HFFc6 (cell line): ENCODE measurements around the gene ISM2. TPM values are rescaled to one million over a fixed set of nuclear protein-coding genes. Genes with fewer than 3 reads are reported as not detected.

Experiments used
- DNase-seq: peaks from one replicate; pipeline ENCODE4 v3.0.0-alpha.2; 2018
- H3K27ac Mint-ChIP-seq: 2 replicates; pipeline ENCODE4 v1.8.0; 2020; ENCODE audit warnings: mild to moderate bottlenecking, mixed read lengths
- H3K27me3 Mint-ChIP-seq: 2 replicates; pipeline ENCODE4 v1.8.0; 2021; ENCODE audit warnings: mild to moderate bottlenecking, moderate library complexity, mixed read lengths; ENCODE audit not compliant: insufficient read depth
- H3K36me3 Mint-ChIP-seq: 2 replicates; pipeline ENCODE4 v1.8.0; 2021; ENCODE audit warnings: low read depth, mixed read lengths
- H3K4me1 Mint-ChIP-seq: 2 replicates; pipeline ENCODE4 v1.8.0; 2020; ENCODE audit warnings: low read depth, mixed read lengths
- H3K4me3 Mint-ChIP-seq: 2 replicates; pipeline ENCODE4 v1.8.0; 2020; ENCODE audit warnings: mild to moderate bottlenecking, moderate library complexity, mixed read lengths
- H3K9me3 Mint-ChIP-seq: 2 replicates; pipeline ENCODE4 v1.8.0; 2020; ENCODE audit warnings: mild to moderate bottlenecking, mixed read lengths
- CTCF ChIP-seq: fragments of 200-600 bp; sonication (generic); IDR thresholded peaks from 2 replicates; pipeline ENCODE4 v1.5.0; 2021; ENCODE audit warnings: antibody characterized with exemption, mild to moderate bottlenecking
- total RNA-seq, 6 experiments: library from RNA; stranded (reverse); fragmentation: NEBNext Ultra II Directional; extraction: Animal tissue kit (Norgen Biotek cat#: 25700); gene quantifications; 2 replicates in 1 of 6; 3 replicates in 5 of 6; pipeline ENCODE4 v1.2.3, GENCODE V29; 2021

Gene ISM2
- total RNA-seq, 6 experiments from 2014 or later: 0.10 TPM; not detected in 5

- no peaks in the 10 kb centered on the region for H3K9me3 Mint-ChIP-seq
- TF ChIP-seq CTCF: no peak
- H3K27ac Mint-ChIP-seq: peak overlapping the region; percentile 58
- no peak overlapping the region for H3K4me3 Mint-ChIP-seq
- no peaks in the 10 kb centered on the region for H3K36me3 Mint-ChIP-seq
- DNase-seq: peak; percentile 78
- peaks cover 15% of the 10 kb centered on the region for H3K4me1 Mint-ChIP-seq
- H3K27me3 Mint-ChIP-seq: peaks cover 3% of the 10 kb centered on the region
Observed at GRCh38 chr14:77485901-77486678, 12.5 kb downstream of the ISM2 start.

- no peak overlapping the region for H3K4me3 Mint-ChIP-seq
- peaks cover 3% of the 10 kb centered on the region for H3K27me3 Mint-ChIP-seq
- no peak for TF ChIP-seq CTCF
- no peak overlapping the region for H3K27ac Mint-ChIP-seq
- DNase-seq: peak; percentile 24
- H3K36me3 Mint-ChIP-seq: no peaks in the 10 kb centered on the region
- H3K9me3 Mint-ChIP-seq: no peaks in the 10 kb centered on the region
- H3K4me1 Mint-ChIP-seq: peaks cover 15% of the 10 kb centered on the region
Observed at GRCh38 chr14:77485256-77485655, 13.4 kb downstream of the ISM2 start.

- H3K9me3 Mint-ChIP-seq: no peaks in the 10 kb centered on the region
- no peak overlapping the region for H3K4me3 Mint-ChIP-seq
- DNase-seq: no peak
Observed at GRCh38 chr14:77482422-77482821, 16.2 kb downstream of the ISM2 start.

GRCh38 chr14:77478796-77479195 is 19.8 kb downstream of the ISM2 start:
- no peak for TF ChIP-seq CTCF
- H3K4me3 Mint-ChIP-seq: no peak overlapping the region
- peaks cover 16% of the 10 kb centered on the region for H3K27me3 Mint-ChIP-seq
- no peaks in the 10 kb centered on the region for H3K4me1 Mint-ChIP-seq
- H3K27ac Mint-ChIP-seq: no peak overlapping the region
- no peaks in the 10 kb centered on the region for H3K9me3 Mint-ChIP-seq
- no peaks in the 10 kb centered on the region for H3K36me3 Mint-ChIP-seq
- DNase-seq: no peak

More at GRCh38 chr14:77482422-77482821, 16.2 kb downstream of the ISM2 start:
- Mint-ChIP-seq H3K4me1 (peaks cover 15% of the 10 kb centered on the region), H3K27ac (no peak overlapping the region), H3K36me3 (no peaks in the 10 kb centered on the region), H3K27me3 (peaks cover 3% of the 10 kb centered on the region)
- no peak for TF ChIP-seq CTCF

- TF ChIP-seq CTCF: no peak
- H3K36me3 Mint-ChIP-seq: no peaks in the 10 kb centered on the region
- H3K9me3 Mint-ChIP-seq: no peaks in the 10 kb centered on the region
- H3K4me1 Mint-ChIP-seq: no peaks in the 10 kb centered on the region
- H3K4me3 Mint-ChIP-seq: no peak overlapping the region
- peaks cover 20% of the 10 kb centered on the region for H3K27me3 Mint-ChIP-seq
- no peak for DNase-seq
- H3K27ac Mint-ChIP-seq: no peak overlapping the region
Observed at GRCh38 chr14:77478029-77478428, 20.6 kb downstream of the ISM2 start.
